Measurements from ENCODE around the gene NLGN4Y.

GRCh38 chrY:14798010-14798409 is 273.7 kb downstream of the NLGN4Y start:
- TF ChIP-seq, protein P1, sequence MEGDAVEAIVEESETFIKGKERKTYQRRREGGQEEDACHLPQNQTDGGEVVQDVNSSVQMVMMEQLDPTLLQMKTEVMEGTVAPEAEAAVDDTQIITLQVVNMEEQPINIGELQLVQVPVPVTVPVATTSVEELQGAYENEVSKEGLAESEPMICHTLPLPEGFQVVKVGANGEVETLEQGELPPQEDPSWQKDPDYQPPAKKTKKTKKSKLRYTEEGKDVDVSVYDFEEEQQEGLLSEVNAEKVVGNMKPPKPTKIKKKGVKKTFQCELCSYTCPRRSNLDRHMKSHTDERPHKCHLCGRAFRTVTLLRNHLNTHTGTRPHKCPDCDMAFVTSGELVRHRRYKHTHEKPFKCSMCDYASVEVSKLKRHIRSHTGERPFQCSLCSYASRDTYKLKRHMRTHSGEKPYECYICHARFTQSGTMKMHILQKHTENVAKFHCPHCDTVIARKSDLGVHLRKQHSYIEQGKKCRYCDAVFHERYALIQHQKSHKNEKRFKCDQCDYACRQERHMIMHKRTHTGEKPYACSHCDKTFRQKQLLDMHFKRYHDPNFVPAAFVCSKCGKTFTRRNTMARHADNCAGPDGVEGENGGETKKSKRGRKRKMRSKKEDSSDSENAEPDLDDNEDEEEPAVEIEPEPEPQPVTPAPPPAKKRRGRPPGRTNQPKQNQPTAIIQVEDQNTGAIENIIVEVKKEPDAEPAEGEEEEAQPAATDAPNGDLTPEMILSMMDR (IDR thresholded peaks at IDR 0.05 in 8 of 11, conservative IDR thresholded peaks at IDR 0.05 in 3 of 11), result no peak
- TF ChIP-seq POLR2AphosphoS5 (IDR thresholded peaks at IDR 0.05) (no peak), POLR2A (IDR thresholded peaks at IDR 0.05) (no peak)
